Rectal smooth muscle tissue (tissue), 1 donor: ENCODE results near the gene CNTNAP1.
"Not testable (repeated sequence)": the region's sequence is repeated elsewhere in the genome, so short reads cannot be mapped to it uniquely, and the experiment has no call there.

Experiments used
- H3K27ac ChIP-seq: one replicate; pipeline ENCODE4 v1.7.0; 2013; ENCODE audit warnings: low read depth, low read length, inconsistent platforms
- H3K27me3 ChIP-seq: one replicate; pipeline ENCODE4 v1.7.0; 2013; ENCODE audit warnings: low read length; ENCODE audit not compliant: control insufficient read depth, insufficient read depth
- H3K36me3 ChIP-seq: one replicate; pipeline ENCODE4 v1.7.0; 2013; ENCODE audit warnings: low read length; ENCODE audit not compliant: control insufficient read depth, insufficient read depth
- H3K4me1 ChIP-seq: one replicate; pipeline ENCODE4 v1.7.0; 2013; ENCODE audit warnings: low read length; ENCODE audit not compliant: control insufficient read depth, insufficient read depth
- H3K4me3 ChIP-seq: one replicate; pipeline ENCODE4 v1.7.0; 2013; ENCODE audit warnings: low read length
- H3K9ac ChIP-seq: one replicate; pipeline ENCODE4 v1.7.0; 2013; ENCODE audit warnings: low read length

CNTNAP1 gene

GRCh38 chr17:42740699-42741098 is 58.4 kb downstream of the CNTNAP1 start:
- Histone ChIP-seq H3K36me3 (no peaks in the 10 kb centered on the region), H3K4me3 (no peak overlapping the region), H3K27me3 (no peaks in the 10 kb centered on the region), H3K27ac (no peak overlapping the region), H3K4me1 (peaks cover 6% of the 10 kb centered on the region), H3K9ac (no peak overlapping the region)

GRCh38 chr17:42742916-42743315 is 60.6 kb downstream of the CNTNAP1 start:
- not testable (repeated sequence) for H3K4me1 ChIP-seq, H3K27ac ChIP-seq, H3K4me3 ChIP-seq, H3K9ac ChIP-seq, H3K27me3 ChIP-seq, H3K36me3 ChIP-seq

DNA sequence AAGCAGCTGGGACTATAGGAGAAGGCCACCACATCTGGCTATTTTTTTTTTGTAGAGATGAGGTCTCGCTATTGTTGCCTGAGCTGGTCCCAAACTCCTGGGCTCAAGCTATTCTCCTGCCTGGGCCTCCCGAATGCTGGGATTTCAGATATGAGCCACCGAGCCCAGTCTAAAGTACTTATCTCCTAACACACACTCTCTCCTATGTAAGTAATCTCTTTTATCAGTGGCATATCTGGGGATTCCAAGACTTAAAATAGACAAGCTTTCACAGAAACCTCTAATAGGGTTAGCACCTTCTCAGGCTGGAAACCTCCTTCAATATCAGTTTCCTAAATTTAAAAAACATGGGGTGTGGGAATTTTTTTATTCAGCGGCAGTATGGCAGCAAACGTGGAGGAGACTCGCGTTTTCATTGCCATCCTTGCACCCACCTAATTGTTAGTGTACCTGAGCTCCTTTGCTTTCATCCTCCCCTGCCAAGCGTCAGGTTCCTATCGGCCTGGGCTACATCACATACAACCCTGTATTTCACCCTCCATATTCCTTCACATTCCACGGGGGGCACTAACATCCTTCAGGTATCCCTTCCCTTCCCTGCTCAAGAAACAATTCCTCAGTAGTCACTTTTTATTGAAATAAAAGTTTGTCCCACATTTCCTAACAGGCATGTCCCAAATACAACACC is 61.4 kb downstream of the CNTNAP1 start:
- Histone ChIP-seq H3K36me3 (no peaks in the 10 kb centered on the region), H3K27me3 (no peaks in the 10 kb centered on the region), H3K27ac (peak overlapping the region; percentile 92), H3K4me3 (peak overlapping the region; percentile 88), H3K4me1 (peaks cover 6% of the 10 kb centered on the region), H3K9ac (no peak overlapping the region)

DNA sequence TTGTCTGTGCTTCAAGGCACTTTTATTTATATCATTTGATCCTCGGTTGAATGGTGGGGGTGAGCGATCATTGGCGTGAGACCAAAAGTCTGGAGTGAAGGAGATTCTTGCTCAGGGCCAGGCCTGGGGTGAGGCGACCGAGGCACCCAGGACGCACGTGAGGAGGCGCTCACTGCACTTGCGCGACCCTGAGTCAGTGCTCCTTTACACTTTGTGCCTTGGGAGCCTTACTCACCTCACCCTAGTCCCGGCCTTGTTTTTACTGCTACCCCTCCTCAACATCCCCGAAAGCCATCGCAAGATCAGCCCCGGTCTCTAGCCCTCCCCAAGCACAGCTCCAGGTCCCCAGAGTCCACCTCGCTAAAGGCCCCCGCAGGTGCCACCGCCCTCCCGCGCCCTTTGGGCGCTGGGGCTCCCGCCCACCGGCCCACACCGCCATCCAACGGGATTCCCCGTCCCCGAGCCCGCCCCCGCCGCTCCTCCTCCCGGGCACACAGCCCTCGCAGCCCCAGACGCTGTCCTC is 62.0 kb downstream of the CNTNAP1 start:
- H3K4me1 ChIP-seq = peaks cover 6% of the 10 kb centered on the region
- no peaks in the 10 kb centered on the region for H3K36me3 ChIP-seq
- peak overlapping the region; percentile 81 for H3K9ac ChIP-seq
- peak overlapping the region; percentile 92 for H3K27ac ChIP-seq
- no peaks in the 10 kb centered on the region for H3K27me3 ChIP-seq
- H3K4me3 ChIP-seq = peak overlapping the region; percentile 88

DNA sequence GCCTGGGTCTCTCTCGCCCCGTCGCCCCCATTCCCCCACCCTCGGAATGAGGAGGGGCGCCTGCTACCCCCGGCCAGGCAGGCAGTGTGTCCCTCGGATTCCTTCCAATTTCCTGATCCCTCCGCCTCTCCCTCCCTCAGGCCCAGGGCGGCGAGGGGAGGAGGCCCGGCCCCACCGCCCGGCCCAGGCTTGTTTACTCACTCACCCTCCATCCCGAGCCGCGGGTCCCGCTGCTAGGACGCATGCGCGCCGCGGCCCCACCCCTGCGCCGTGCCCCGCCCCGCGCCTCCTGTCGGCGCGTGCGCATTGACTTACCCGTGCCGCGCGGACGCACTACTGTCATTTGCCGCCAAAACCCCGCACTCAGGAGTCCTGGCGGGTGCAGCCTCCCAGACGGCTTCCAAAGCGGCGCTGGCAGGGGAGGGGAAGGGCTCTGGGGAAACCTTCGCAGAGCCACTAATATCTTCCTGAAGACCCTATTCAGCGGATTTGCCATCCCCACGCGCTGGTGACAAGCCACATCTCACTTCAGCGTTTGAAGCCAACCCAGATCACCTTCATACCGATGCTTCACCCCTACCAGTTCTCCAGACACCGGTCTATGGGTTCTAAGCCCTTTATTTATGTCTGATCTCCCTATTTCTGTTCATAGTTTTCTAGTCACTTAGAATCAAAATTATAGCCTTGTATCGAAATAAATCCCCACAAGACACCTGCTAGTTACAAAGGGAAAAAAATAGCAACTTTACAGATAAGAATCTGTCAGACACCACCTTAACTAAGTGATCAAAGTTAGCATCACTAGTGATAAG is 62.7 kb downstream of the CNTNAP1 start, which contains the start of gene EZH1:
TSS of gene EZH1 (minus strand) at position 235 of the 812 bp plus-strand sequence. CDS start 16,099 bp downstream, outside the sequence.
- peak within 1 kb of the TSS; percentile 92 for H3K27ac ChIP-seq
- no peaks in the 10 kb centered on the region for H3K27me3 ChIP-seq
- H3K9ac ChIP-seq = peak within 1 kb of the TSS; percentile 81
- H3K36me3 ChIP-seq = no peaks in the 10 kb centered on the region
- H3K4me3 ChIP-seq = peak within 1 kb of the TSS; percentile 88
- peaks cover 6% of the 10 kb centered on the region for H3K4me1 ChIP-seq

DNA sequence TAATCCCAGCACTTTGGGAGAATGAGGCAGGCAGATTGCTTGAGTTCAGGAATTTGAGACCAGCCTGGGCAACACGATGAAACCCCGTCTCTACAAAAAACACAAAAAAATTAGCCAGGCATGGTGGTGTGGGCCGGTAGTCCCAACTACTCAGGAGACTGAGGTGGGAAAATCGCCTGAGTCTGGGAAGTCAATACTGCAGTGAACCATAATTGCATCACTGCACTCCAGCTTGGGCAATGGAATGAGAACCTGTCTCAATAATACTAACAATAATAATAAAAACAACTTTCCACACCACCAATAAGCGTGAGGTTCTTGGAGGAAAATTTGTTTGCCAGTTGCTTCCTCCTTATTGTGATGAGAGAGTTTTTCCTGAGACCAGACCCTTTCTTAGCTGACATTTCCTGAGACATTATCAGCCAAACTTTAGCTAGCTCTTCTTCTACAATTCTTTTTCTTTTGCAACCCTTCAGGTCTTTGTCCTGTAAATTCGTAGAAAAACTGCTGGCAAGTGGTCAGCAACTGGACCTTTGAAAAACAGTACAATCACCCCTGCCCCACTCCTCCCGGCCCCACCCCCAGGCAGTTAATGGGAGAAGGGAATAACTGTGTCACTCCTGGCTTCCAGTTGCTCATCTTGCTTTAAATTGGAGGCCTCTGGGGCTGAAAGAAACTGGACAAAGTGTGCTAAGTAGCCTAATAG is 66.0 kb downstream of the CNTNAP1 start:
- Histone ChIP-seq H3K27me3 (no peaks in the 10 kb centered on the region), H3K4me3 (no peak overlapping the region), H3K36me3 (no peaks in the 10 kb centered on the region), H3K4me1 (peaks cover 6% of the 10 kb centered on the region), H3K27ac (no peak overlapping the region), H3K9ac (no peak overlapping the region)

GRCh38 chr17:42748908-42749798 is 66.8 kb downstream of the CNTNAP1 start:
- Histone ChIP-seq H3K4me1 (peaks cover 2% of the 10 kb centered on the region), H3K27me3 (no peaks in the 10 kb centered on the region), H3K4me3 (no peak overlapping the region), H3K36me3 (no peaks in the 10 kb centered on the region), H3K9ac (no peak overlapping the region), H3K27ac (no peak overlapping the region)
